ENCODE results near the gene ZC2HC1B. TPM values are rescaled to one million over a fixed set of nuclear protein-coding genes. Genes with fewer than 3 reads are reported as not detected.

ZC2HC1B gene
- total RNA-seq, 1 experiment from 2014 or later = not detected

- H3K27me3 Mint-ChIP-seq (ENCODE audit: low read depth) = no peaks in the 10 kb centered on the region; the same call in 1 of the 2 replicates
- peaks cover 13% of the 10 kb centered on the region for H3K4me1 ChIP-seq (ENCODE audit: insufficient read depth, low read length)
- no peak overlapping the region for H3K4me2 ChIP-seq (ENCODE audit: insufficient read depth, insufficient read length, low read length)
These were observed 99.1 kb downstream of the ZC2HC1B start for GRCh38 chr6:143963158-143963919.

More at GRCh38 chr6:143963158-143963919, 99.1 kb downstream of the ZC2HC1B start:
- Mint-ChIP-seq H3K4me1 (peaks cover 77 to 79% of the 10 kb centered on the region in 2 experiments), H3K4me3 (peak overlapping the region in 1 of 2 experiments; percentile 41; a peak in 3 of 5 replicates), H3K27ac (no peak overlapping the region; a peak in 1 of 7 replicates), H3K36me3 (ENCODE audit: insufficient read depth in 1 of 3, low read depth in 3 of 3) (no peaks in the 10 kb centered on the region), H3K9me3 (peaks cover 0 to 9% of the 10 kb centered on the region in 2 experiments; a peak in 1 of 5 replicates)
- no peaks in the 10 kb centered on the region for H3K79me1 ChIP-seq (ENCODE audit: insufficient read depth, low read depth, low read length, poor library complexity, severe bottlenecking)
- H4K91ac ChIP-seq (ENCODE audit: insufficient read length, low read depth, low read length) = no peak overlapping the region
- no peak overlapping the region for H2BK5ac ChIP-seq (ENCODE audit: insufficient read length, low read length)
- H2BK20ac ChIP-seq (ENCODE audit: low read depth, low read length, poor library complexity, severe bottlenecking) = no peak overlapping the region
- H3K23ac ChIP-seq (ENCODE audit: insufficient read length, low read depth, low read length) = no peak overlapping the region
- H3K14ac ChIP-seq (ENCODE audit: insufficient read depth, low read length) = no peak overlapping the region
- peaks cover 83% of the 10 kb centered on the region for H3K27me3 ChIP-seq (ENCODE audit: insufficient read depth, low read length)
- H3K4ac ChIP-seq (ENCODE audit: low read depth, low read length) = no peak overlapping the region
- no peak overlapping the region for H3T11ph ChIP-seq (ENCODE audit: low read length)
- no peak overlapping the region for H3K56ac ChIP-seq (ENCODE audit: insufficient read length, low read depth, low read length)
- H3K18ac ChIP-seq (ENCODE audit: insufficient read length, low read depth, low read length) = no peak overlapping the region
- WGBS (ENCODE audit: extremely low coverage, insufficient read length, low lambda C conversion rate) = no CpG with 5 or more reads among the region's 7 CpGs
- H2AK5ac ChIP-seq (ENCODE audit: insufficient read length, low read length) = no peak overlapping the region
- H2AFZ ChIP-seq (ENCODE audit: low read length) = no peak overlapping the region
- no peak for TF ChIP-seq CTCF (conservative IDR thresholded peaks at IDR 0.05)
- peak; percentile 56 for DNase-seq
- no peak overlapping the region for H2BK15ac ChIP-seq (ENCODE audit: low read depth, low read length)
- no peak overlapping the region for H3K27ac ChIP-seq (ENCODE audit: insufficient read length, low read depth, low read length)
- H2BK120ac ChIP-seq (ENCODE audit: low read depth, low read length, poor library complexity, severe bottlenecking) = no peak overlapping the region
- H3K9me3 ChIP-seq (ENCODE audit: control insufficient read depth, low read depth, low read length) = no peaks in the 10 kb centered on the region
- H3K9ac ChIP-seq (ENCODE audit: extremely low read depth, insufficient read length, low read length) = no peak overlapping the region
- H4K20me1 ChIP-seq (ENCODE audit: control insufficient read depth, insufficient read depth, insufficient read length) = no peaks in the 10 kb centered on the region
- H3K23me2 ChIP-seq (ENCODE audit: insufficient read length, low read depth, low read length, poor library complexity, severe bottlenecking) = no peaks in the 10 kb centered on the region
- H3K79me2 ChIP-seq (ENCODE audit: insufficient read depth, low read length) = no peaks in the 10 kb centered on the region
- no peak overlapping the region for H2BK12ac ChIP-seq (ENCODE audit: insufficient read length, low read depth, low read length)
- no peak overlapping the region for H4K8ac ChIP-seq (replicated peaks; ENCODE audit: insufficient read length, low read depth, low read length)
- H4K5ac ChIP-seq (ENCODE audit: insufficient read length, low read depth, low read length) = no peak overlapping the region
